CD4-positive, alpha-beta T cell (primary cell): Measurements from ENCODE around the gene MIS18A. TPM values are rescaled to one million over a fixed set of nuclear protein-coding genes. Genes with fewer than 3 reads are reported as not detected.

Source experiments
- ATAC-seq: fragments of 200-7000 bp; cut with Tn5 transposase; one replicate; pipeline ENCODE4 v1.10.0; 2022; ENCODE audit warnings: mild to moderate bottlenecking; ENCODE audit not compliant: poor library complexity
- CTCF ChIA-PET: fragments of 350-600 bp; sonication (Branson Sonifier 250); formaldehyde crosslinking; loops from one replicate; lab custom pipeline; 2021; ENCODE audit warnings: antibody characterized with exemption, inconsistent platforms; lab: Charles Lee
- POLR2A ChIA-PET: fragments of 350-600 bp; sonication (Branson Sonifier 250); formaldehyde crosslinking; loops from one replicate; lab custom pipeline; 2021; ENCODE audit warnings: antibody characterized with exemption, inconsistent platforms; lab: Charles Lee
- DNase-seq, 14 experiments: peaks; one replicate each; pipeline ENCODE4 v3.0.0-alpha.2; 2013 to 2020; ENCODE audit warnings: mixed read lengths in 2 of 14
- H3K27ac ChIP-seq, 2 donors: one replicate each; pipeline versions ENCODE4 v1.5.1 to v1.7.0; 2013; ENCODE audit warnings: low read length in 2 of 2, low read depth in 1 of 2, mild to moderate bottlenecking in 1 of 2
- H3K27me3 ChIP-seq, 2 experiments: 1 replicate in 1 of 2; 2 replicates in 1 of 2; pipeline versions ENCODE4 v1.6.1 to v1.7.0; 2013; ENCODE audit warnings: low read length in 2 of 2, control low read depth in 1 of 2, mild to moderate bottlenecking in 1 of 2, moderate library complexity in 1 of 2; ENCODE audit not compliant: insufficient read depth in 2 of 2, control insufficient read depth in 1 of 2
- H3K36me3 ChIP-seq: one replicate; pipeline ENCODE4 v1.6.1; 2013; ENCODE audit warnings: low read length, control low read depth; ENCODE audit not compliant: insufficient read depth
- H3K4me1 ChIP-seq: one replicate; pipeline ENCODE4 v1.6.1; 2013; ENCODE audit warnings: low read length, control low read depth; ENCODE audit not compliant: insufficient read depth
- H3K4me3 ChIP-seq: one replicate; pipeline ENCODE4 v1.5.1; 2013; ENCODE audit warnings: mild to moderate bottlenecking, low read length, moderate library complexity
- H3K9me3 ChIP-seq, 2 experiments: 1 replicate in 1 of 2; 2 replicates in 1 of 2; pipeline versions ENCODE4 v1.6.1 to v1.7.0; 2013; ENCODE audit warnings: low read length in 2 of 2, mild to moderate bottlenecking in 2 of 2, control low read depth in 1 of 2, moderate library complexity in 1 of 2; ENCODE audit not compliant: control insufficient read depth in 1 of 2, insufficient read depth in 1 of 2
- H3K27ac Mint-ChIP-seq: one replicate; pipeline ENCODE4 v1.8.0; 2020; ENCODE audit warnings: mixed read lengths
- H3K27me3 Mint-ChIP-seq: one replicate; pipeline ENCODE4 v1.8.0; 2021; ENCODE audit warnings: mixed read lengths
- H3K36me3 Mint-ChIP-seq: one replicate; pipeline ENCODE4 v1.8.0; 2021; ENCODE audit warnings: low read depth, mixed read lengths
- H3K4me1 Mint-ChIP-seq: one replicate; pipeline ENCODE4 v1.8.0; 2021; ENCODE audit warnings: low read depth, mixed read lengths
- H3K4me3 Mint-ChIP-seq: one replicate; pipeline ENCODE4 v1.8.0; 2020; ENCODE audit warnings: mild to moderate bottlenecking, mixed read lengths
- H3K9me3 Mint-ChIP-seq: one replicate; pipeline ENCODE4 v1.8.0; 2020; ENCODE audit warnings: mixed read lengths
- intact Hi-C, 2 experiments: fragments of 100-400 bp; cut with DNase I in 1 of 2; cut with micrococcal nuclease in 1 of 2; formaldehyde crosslinking; loops; one replicate each; pipeline versions ENCODE4 v1.15.1 to v1.9.0; 2023 to 2025; cut with DNase I, micrococcal nuclease
- total RNA-seq, 174 experiments: library from RNA in 2 of 174; stranded (reverse) in 2 of 174; gene quantifications; one replicate each; pipeline ENCODE4 v1.2.3 and lab custom pipeline; 2021 to 2026
- TF ChIP-seq, protein P1 (sequence below): fragments of 200-600 bp; IDR thresholded peaks from one replicate; pipeline ENCODE4 v1.8.0; 2022; ENCODE audit warnings: antibody characterized with exemption, mild to moderate bottlenecking

The MIS18A gene
- total RNA-seq, 2 experiments from 2014 or later = 2.7 to 3.0 TPM

DNA sequence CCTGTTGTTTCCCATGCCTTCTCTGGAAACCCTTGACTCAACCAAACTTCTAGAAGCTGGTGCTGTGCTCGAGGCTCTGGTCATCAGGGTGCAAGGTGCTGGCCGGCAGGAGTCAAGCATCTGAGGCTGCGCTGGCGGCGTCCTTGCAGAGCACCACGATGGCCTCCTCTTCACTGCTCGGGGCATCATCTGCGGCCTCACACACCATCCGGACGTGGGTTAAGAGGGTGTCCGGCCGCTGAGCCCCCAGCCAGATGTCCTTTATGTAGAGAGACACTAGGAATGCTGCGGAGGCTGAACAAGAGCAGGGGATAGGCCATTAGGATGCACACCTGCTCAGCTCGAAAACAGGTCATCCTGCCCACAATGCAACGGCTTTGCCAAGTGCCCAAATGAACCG lies 36.0 kb upstream of the MIS18A start:
- Mint-ChIP-seq H3K4me3 (no peak overlapping the region), H3K4me1 (no peaks in the 10 kb centered on the region), H3K27ac (no peak overlapping the region), H3K27me3 (no peaks in the 10 kb centered on the region), H3K36me3 (peaks cover 81% of the 10 kb centered on the region), H3K9me3 (no peaks in the 10 kb centered on the region)
- TF ChIP-seq, protein P1, sequence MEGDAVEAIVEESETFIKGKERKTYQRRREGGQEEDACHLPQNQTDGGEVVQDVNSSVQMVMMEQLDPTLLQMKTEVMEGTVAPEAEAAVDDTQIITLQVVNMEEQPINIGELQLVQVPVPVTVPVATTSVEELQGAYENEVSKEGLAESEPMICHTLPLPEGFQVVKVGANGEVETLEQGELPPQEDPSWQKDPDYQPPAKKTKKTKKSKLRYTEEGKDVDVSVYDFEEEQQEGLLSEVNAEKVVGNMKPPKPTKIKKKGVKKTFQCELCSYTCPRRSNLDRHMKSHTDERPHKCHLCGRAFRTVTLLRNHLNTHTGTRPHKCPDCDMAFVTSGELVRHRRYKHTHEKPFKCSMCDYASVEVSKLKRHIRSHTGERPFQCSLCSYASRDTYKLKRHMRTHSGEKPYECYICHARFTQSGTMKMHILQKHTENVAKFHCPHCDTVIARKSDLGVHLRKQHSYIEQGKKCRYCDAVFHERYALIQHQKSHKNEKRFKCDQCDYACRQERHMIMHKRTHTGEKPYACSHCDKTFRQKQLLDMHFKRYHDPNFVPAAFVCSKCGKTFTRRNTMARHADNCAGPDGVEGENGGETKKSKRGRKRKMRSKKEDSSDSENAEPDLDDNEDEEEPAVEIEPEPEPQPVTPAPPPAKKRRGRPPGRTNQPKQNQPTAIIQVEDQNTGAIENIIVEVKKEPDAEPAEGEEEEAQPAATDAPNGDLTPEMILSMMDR = no peak
- POLR2A ChIA-PET = no interaction called here
- H3K9me3 ChIP-seq = no peaks in the 10 kb centered on the region
- H3K4me3 ChIP-seq = no peak overlapping the region
- peaks cover 62% of the 10 kb centered on the region for H3K36me3 ChIP-seq
- ATAC-seq (no peak), DNase-seq (no peak)
- CTCF ChIA-PET = no interaction called here
- no peaks in the 10 kb centered on the region for H3K27me3 ChIP-seq
- H3K27ac ChIP-seq = no peak overlapping the region
- no peaks in the 10 kb centered on the region for H3K4me1 ChIP-seq
- intact Hi-C loops = no loop called here

DNA sequence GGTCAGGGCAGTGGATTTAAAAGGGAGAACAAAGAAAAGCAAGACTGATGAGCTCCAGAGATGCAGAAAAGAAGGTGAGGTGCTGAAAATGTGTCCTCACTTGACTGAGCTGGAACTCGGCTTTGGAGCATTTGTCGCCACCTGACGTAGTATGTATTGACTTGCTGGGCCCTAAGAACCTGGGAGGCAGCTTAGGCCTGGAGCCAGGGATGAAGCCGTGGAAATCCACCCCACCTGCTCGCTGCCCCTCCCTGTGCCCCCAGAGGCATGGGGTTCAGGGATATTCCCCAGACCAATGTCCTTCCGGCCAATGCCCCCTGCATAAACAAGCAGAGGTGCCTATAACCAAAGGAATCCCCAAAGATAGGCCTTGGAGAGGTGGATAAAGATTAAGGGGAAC lies 34.1 kb upstream of the MIS18A start:
- Histone ChIP-seq H3K9me3 (no peaks in the 10 kb centered on the region), H3K36me3 (peaks cover 44% of the 10 kb centered on the region), H3K4me1 (no peaks in the 10 kb centered on the region), H3K27me3 (no peaks in the 10 kb centered on the region), H3K4me3 (no peak overlapping the region), H3K27ac (no peak overlapping the region)
- Mint-ChIP-seq H3K9me3 (no peaks in the 10 kb centered on the region), H3K4me3 (no peak overlapping the region), H3K27me3 (no peaks in the 10 kb centered on the region), H3K36me3 (peaks cover 62% of the 10 kb centered on the region), H3K4me1 (no peaks in the 10 kb centered on the region), H3K27ac (no peak overlapping the region)
- POLR2A ChIA-PET = no interaction called here
- TF ChIP-seq, protein P1 = no peak
- CTCF ChIA-PET = no interaction called here
- intact Hi-C loops = no loop called here
- DNase-seq = no peak
- ATAC-seq = no peak

DNA sequence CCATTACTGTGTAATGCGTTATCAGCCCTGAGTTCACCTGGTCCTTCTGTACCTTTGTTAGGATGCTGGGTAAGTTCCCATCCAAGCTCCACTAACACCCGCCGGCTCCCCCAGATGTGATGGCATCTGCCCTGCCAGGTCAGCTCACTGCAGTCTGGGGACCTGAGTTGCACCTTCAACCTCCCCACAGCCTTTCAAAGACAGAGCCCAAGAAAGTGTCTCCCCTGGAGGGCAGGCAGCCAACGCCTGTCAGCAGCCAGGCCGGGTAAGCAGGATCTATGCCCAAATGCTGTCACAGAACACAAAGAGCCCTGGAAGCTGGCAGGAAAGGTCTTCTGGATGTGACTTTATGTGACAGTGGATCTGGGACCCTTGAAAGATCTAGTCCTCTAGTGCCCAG lies 33.5 kb upstream of the MIS18A start:
- intact Hi-C loops = no loop called here
- DNase-seq = no peak
- Mint-ChIP-seq H3K4me1 (no peaks in the 10 kb centered on the region), H3K4me3 (no peak overlapping the region), H3K27me3 (no peaks in the 10 kb centered on the region), H3K36me3 (peaks cover 57% of the 10 kb centered on the region), H3K27ac (no peak overlapping the region), H3K9me3 (no peaks in the 10 kb centered on the region)
- no peak overlapping the region for H3K27ac ChIP-seq
- H3K27me3 ChIP-seq = no peaks in the 10 kb centered on the region
- no peaks in the 10 kb centered on the region for H3K9me3 ChIP-seq
- CTCF ChIA-PET = no interaction called here
- POLR2A ChIA-PET = no interaction called here
- no peaks in the 10 kb centered on the region for H3K4me1 ChIP-seq
- peaks cover 37% of the 10 kb centered on the region for H3K36me3 ChIP-seq
- no peak for ATAC-seq
- TF ChIP-seq, protein P1 = no peak
- H3K4me3 ChIP-seq = no peak overlapping the region
